BE2C (cell line): ENCODE measurements around the gene CLEC3B.
A peak's percentile ranks its signal among the peaks of the same experiment; 100 is the strongest.

ENCODE experiments used
- DNase-seq: peaks from one replicate; pipeline ENCODE4 v3.0.0-alpha.2; 2020
- H3K27me3 ChIP-seq: fragments of 250-450 bp; sonication (Bioruptor Pico); 2 replicates; pipeline ENCODE4 v1.5.1; 2020; ENCODE audit warnings: mild to moderate bottlenecking
- H3K36me3 ChIP-seq: fragments of 250-450 bp; sonication (Bioruptor Pico); 2 replicates; pipeline ENCODE4 v1.5.1; 2020; ENCODE audit warnings: mild to moderate bottlenecking
- H3K4me1 ChIP-seq: fragments of 250-450 bp; sonication (Bioruptor Pico); 2 replicates; pipeline ENCODE4 v1.5.1; 2020
- H3K4me3 ChIP-seq: 2 replicates; pipeline ENCODE4 v1.5.1; 2011; ENCODE audit warnings: low read depth, low read length
- H3K9me3 ChIP-seq: fragments of 250-450 bp; sonication (Bioruptor Pico); 2 replicates; pipeline ENCODE4 v1.5.1; 2020
- TF ChIP-seq, protein P1 (sequence below): IDR thresholded peaks from 2 replicates; pipeline ENCODE4 v1.5.1; 2012; ENCODE audit warnings: mild to moderate bottlenecking, low read depth, low read length

The CLEC3B gene

DNA sequence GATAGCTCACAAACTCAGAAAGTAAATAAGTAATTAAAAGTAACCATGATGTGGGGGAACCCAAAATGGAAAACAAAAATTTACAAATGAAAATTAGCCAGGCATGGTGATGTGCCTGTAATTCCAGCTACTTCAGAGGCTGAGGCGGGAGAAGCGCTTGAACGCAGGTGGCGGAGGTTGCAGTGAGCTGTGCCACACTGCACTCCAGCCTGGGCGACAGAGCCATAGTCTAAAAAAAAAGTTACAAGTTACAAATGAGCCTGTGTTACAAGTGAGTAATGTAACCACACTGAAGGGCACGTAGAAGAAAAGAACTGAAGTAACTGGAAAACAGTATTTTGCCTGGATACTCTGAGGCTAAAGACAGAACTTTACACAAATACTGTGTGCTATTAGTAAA, 38.8 kb upstream of the CLEC3B start:
- TF ChIP-seq, protein P1, sequence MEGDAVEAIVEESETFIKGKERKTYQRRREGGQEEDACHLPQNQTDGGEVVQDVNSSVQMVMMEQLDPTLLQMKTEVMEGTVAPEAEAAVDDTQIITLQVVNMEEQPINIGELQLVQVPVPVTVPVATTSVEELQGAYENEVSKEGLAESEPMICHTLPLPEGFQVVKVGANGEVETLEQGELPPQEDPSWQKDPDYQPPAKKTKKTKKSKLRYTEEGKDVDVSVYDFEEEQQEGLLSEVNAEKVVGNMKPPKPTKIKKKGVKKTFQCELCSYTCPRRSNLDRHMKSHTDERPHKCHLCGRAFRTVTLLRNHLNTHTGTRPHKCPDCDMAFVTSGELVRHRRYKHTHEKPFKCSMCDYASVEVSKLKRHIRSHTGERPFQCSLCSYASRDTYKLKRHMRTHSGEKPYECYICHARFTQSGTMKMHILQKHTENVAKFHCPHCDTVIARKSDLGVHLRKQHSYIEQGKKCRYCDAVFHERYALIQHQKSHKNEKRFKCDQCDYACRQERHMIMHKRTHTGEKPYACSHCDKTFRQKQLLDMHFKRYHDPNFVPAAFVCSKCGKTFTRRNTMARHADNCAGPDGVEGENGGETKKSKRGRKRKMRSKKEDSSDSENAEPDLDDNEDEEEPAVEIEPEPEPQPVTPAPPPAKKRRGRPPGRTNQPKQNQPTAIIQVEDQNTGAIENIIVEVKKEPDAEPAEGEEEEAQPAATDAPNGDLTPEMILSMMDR = no peak
- Histone ChIP-seq H3K4me3 (no peak overlapping the region), H3K27me3 (no peaks in the 10 kb centered on the region), H3K9me3 (no peaks in the 10 kb centered on the region), H3K4me1 (no peaks in the 10 kb centered on the region), H3K36me3 (no peaks in the 10 kb centered on the region; the same call in 1 of the 2 replicates)
- no peak for DNase-seq

DNA sequence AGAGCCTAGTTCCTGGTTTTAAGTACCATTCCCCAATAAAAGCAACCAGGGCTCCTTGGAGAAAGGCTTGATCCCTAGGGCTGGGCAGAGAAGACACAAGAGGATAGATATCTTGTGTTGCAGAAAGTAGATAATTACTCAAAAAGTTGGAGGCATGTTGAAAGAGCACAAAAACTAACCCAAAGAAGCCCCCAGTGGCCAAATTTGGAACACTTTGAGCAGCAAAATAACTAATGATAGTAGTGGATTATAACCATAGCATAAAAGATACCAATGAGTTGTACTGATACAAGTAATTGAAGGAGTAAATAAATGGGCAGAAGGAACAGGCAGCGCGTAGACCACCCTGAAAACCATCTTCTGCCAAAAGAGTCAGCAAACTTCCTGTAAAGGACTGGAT, 38.0 kb upstream of the CLEC3B start:
- TF ChIP-seq, protein P1 = peak; percentile 42; the same call in 1 of the 2 replicates
- Histone ChIP-seq H3K4me3 (no peak overlapping the region), H3K4me1 (peaks cover 2% of the 10 kb centered on the region; the same call in 1 of the 2 replicates), H3K27me3 (no peaks in the 10 kb centered on the region), H3K36me3 (peaks cover 3% of the 10 kb centered on the region; the same call in 1 of the 2 replicates), H3K9me3 (no peaks in the 10 kb centered on the region)
- no peak for DNase-seq

DNA sequence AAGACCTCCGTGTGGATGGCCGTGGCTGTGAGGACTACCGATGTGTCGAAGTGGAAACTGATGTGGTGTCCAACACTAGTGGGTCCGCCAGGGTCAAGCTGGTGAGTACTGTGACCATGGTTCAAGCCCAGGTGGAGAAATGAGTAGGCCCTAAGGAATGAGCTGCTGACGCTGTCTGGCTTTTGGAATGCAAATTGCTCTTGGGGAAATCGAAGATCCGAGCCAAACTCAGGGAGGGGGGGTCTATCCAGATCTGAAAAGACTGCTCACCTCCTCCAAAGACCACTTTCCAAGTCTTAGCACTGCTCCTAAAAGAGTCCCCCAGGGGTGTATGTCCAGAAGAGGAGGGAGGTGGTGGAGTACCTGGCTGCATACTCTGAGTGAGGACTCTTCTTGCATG, 37.0 kb upstream of the CLEC3B start:
- Histone ChIP-seq H3K36me3 (peaks cover 3% of the 10 kb centered on the region; the same call in 1 of the 2 replicates), H3K4me1 (peaks cover 7% of the 10 kb centered on the region), H3K4me3 (no peak overlapping the region), H3K27me3 (no peaks in the 10 kb centered on the region), H3K9me3 (no peaks in the 10 kb centered on the region)
- TF ChIP-seq, protein P1 = no peak
- DNase-seq = no peak

DNA sequence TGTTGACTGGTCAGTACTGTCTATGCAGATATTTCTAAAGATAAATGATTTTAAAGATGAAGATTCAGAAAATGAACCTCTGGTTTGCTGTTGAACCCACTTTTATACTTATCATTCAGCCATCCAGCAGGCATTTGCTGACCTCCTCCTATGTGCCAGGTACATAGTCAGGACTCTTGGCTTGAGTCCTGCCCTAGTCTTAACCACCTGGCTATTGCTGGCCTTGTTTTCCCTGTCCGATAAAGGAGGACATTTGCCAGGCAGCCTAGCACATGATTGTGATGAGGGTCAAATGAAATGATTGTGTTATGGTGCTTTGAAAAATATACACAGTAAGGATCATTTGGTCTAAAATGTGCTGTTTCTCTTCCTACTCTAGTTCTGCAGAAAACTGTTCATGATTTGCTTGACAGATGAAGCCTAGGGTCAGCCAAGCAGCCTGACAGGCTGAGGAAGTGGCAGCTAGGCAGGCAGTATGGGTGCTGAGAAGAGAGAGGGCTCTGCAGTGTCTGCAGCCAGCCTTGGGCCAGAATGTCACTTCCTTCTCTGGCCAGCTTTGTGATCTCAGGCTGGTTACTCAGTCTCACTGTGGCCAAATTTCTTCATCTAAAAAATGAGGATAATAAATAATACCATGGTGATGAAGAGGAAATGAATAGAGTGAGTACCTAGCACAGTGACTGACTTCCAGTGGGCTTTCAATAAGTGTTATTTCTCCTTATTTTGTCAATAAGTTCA, 36.3 kb upstream of the CLEC3B start:
- peaks cover 3% of the 10 kb centered on the region; the same call in 1 of the 2 replicates for H3K36me3 ChIP-seq
- TF ChIP-seq, protein P1 = no peak
- no peak overlapping the region for H3K4me3 ChIP-seq
- no peak for DNase-seq
- H3K9me3 ChIP-seq = no peaks in the 10 kb centered on the region
- H3K27me3 ChIP-seq = no peaks in the 10 kb centered on the region
- peaks cover 7% of the 10 kb centered on the region for H3K4me1 ChIP-seq

DNA sequence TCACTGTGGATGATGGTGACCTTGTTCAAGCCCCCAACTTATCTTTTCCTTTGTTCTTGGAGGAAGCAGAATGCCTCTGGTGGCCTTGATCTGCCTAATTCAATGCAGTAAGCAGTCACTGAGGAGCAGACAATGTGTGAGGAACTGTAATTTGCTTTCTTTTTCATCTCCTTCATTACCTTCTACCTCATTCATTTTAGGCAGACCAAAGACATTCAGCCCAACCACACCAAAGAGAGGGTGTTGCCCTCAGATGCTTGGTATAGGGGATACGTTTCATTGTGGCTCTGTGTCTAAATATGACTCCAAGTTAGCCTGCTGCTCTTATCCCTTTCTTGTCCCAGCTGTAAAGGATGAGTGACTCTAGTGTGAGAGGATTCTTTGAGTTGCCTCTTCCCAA, 34.8 kb upstream of the CLEC3B start:
- H3K4me3 ChIP-seq = no peak overlapping the region
- H3K4me1 ChIP-seq = peaks cover 18% of the 10 kb centered on the region
- no peak for DNase-seq
- H3K9me3 ChIP-seq = no peaks in the 10 kb centered on the region
- no peaks in the 10 kb centered on the region for H3K27me3 ChIP-seq
- H3K36me3 ChIP-seq = peaks cover 3% of the 10 kb centered on the region
- TF ChIP-seq, protein P1 = no peak
